Endothelial cell of umbilical vein (primary cell): ENCODE data around the gene FMO1. TPM values are rescaled to one million over a fixed set of nuclear protein-coding genes. Genes with fewer than 3 reads are reported as not detected.

Source experiments
- BruUV-seq: library from RNA; stranded (reverse); fragments of 400-500 nt; replicated peaks from 2 replicates; lab custom pipeline; 2021; lab: Mats Ljungman, UMichigan
- CTCF ChIA-PET: fragments of 300-600, 350-600 bp; sonication (Branson Sonifier 250); formaldehyde crosslinking; loops from one replicate; lab custom pipeline; 2021; ENCODE audit warnings: antibody characterized with exemption, inconsistent platforms; lab: Charles Lee
- POLR2A ChIA-PET: fragments of 300-600, 350-600 bp; sonication (Branson Sonifier 250); formaldehyde crosslinking; loops from one replicate; lab custom pipeline; 2021; ENCODE audit warnings: antibody characterized with exemption, inconsistent platforms; lab: Charles Lee
- DNase-seq: peaks from one replicate; pipeline ENCODE4 v3.0.0-alpha.2; 2011; ENCODE audit warnings: low read depth, low spot score
- FAIRE-seq: peaks from 2 replicates; lab custom pipeline; 2011; peaks lifted over from hg19 to GRCh38; lab: Jason Lieb, UNC
- H2AFZ ChIP-seq: 2 replicates; pipeline ENCODE4 v1.6.0; 2012; ENCODE audit warnings: low read depth, low read length, control low read depth, inconsistent platforms
- H3K27ac ChIP-seq: 2 replicates; pipeline ENCODE4 v1.5.1; 2011; ENCODE audit warnings: low read depth, mild to moderate bottlenecking, control low read depth, low read length, moderate library complexity; ENCODE audit not compliant: insufficient read depth
- H3K27me3 ChIP-seq, 2 experiments: 2 replicates each; pipeline versions ENCODE4 v1.6.0 to v1.6.1; 2011; ENCODE audit warnings: low read length in 2 of 2, mixed read lengths in 1 of 2; ENCODE audit not compliant: control insufficient read depth in 2 of 2, insufficient read depth in 2 of 2
- H3K36me3 ChIP-seq, 2 experiments: 2 replicates in 1 of 2; 3 replicates in 1 of 2; pipeline ENCODE4 v1.5.1; 2011; ENCODE audit warnings: low read length in 2 of 2, mild to moderate bottlenecking in 1 of 2, moderate library complexity in 1 of 2; ENCODE audit not compliant: control insufficient read depth in 2 of 2, insufficient read depth in 2 of 2; ENCODE audit errors: extremely low read depth in 1 of 2
- H3K4me1 ChIP-seq: 3 replicates; pipeline ENCODE4 v1.5.1; 2011; ENCODE audit warnings: mild to moderate bottlenecking, low read length; ENCODE audit not compliant: control insufficient read depth, insufficient read depth; ENCODE audit errors: extremely low read depth
- H3K4me2 ChIP-seq: 2 replicates; pipeline ENCODE4 v1.6.1; 2011; ENCODE audit warnings: low read length, control low read depth, mixed read lengths; ENCODE audit not compliant: insufficient read depth
- H3K4me3 ChIP-seq, 3 experiments: fragments of 200-600 bp in 1 of 3; sonication (generic), shearing (Covaris generic) in 1 of 3; replicated peaks in 1 of 3; 2 replicates each; pipeline ENCODE4 v1.5.1; 2011 to 2016; ENCODE audit warnings: control low read depth in 3 of 3, low read length in 3 of 3, mild to moderate bottlenecking in 2 of 3, inconsistent platforms in 1 of 3, low read depth in 1 of 3, moderate library complexity in 1 of 3; ENCODE audit not compliant: insufficient read depth in 1 of 3
- H3K79me2 ChIP-seq: 2 replicates; pipeline ENCODE4 v1.6.0; 2012; ENCODE audit warnings: low read length, inconsistent platforms; ENCODE audit not compliant: control insufficient read depth, insufficient read depth
- H3K9ac ChIP-seq: replicated peaks from 2 replicates; pipeline ENCODE3; 2011; ENCODE audit warnings: low read length, control low read depth; ENCODE audit not compliant: insufficient read depth; ENCODE audit errors: extremely low read depth
- H3K9me1 ChIP-seq: replicated peaks from 3 replicates; pipeline ENCODE4 v1.6.0; 2011; ENCODE audit warnings: mild to moderate bottlenecking, low read length; ENCODE audit not compliant: control insufficient read depth, insufficient read depth; ENCODE audit errors: extremely low read depth
- H3K9me3 ChIP-seq: replicated peaks from 2 replicates; pipeline ENCODE4 v1.5.1; 2012; ENCODE audit warnings: low read length, inconsistent platforms; ENCODE audit not compliant: control insufficient read depth, insufficient read depth
- H4K20me1 ChIP-seq: replicated peaks from 2 replicates; pipeline ENCODE3; 2011; ENCODE audit warnings: mild to moderate bottlenecking, low read length; ENCODE audit not compliant: control insufficient read depth, insufficient read depth; ENCODE audit errors: extremely low read depth
- CTCF ChIP-seq, 2 donors: IDR thresholded peaks; 1 replicate in 1 of 2; 2 replicates in 1 of 2; pipeline ENCODE4 v1.5.1; 2011; ENCODE audit warnings: low read length in 2 of 2, mild to moderate bottlenecking in 2 of 2, moderate library complexity in 2 of 2, control low read depth in 1 of 2, inconsistent platforms in 1 of 2, low read depth in 1 of 2; ENCODE audit not compliant: insufficient read depth in 1 of 2; ENCODE audit errors: extremely low read depth in 1 of 2
- FOS ChIP-seq: IDR thresholded peaks from 2 replicates; pipeline ENCODE4 v1.6.1; 2011; ENCODE audit warnings: mild to moderate bottlenecking, low read length, moderate library complexity, borderline replicate concordance; ENCODE audit not compliant: insufficient read depth
- GATA2 ChIP-seq: IDR thresholded peaks from 2 replicates; pipeline ENCODE4 v1.7.0; 2011; ENCODE audit warnings: low read depth, mild to moderate bottlenecking, moderate library complexity, mixed read lengths, low read length; ENCODE audit not compliant: insufficient read length, insufficient read depth
- MYC ChIP-seq: IDR thresholded peaks from one replicate; pipeline ENCODE4 v1.6.1; 2011; ENCODE audit warnings: mild to moderate bottlenecking, low read depth, low read length
- POLR2AphosphoS5 ChIP-seq: IDR thresholded peaks from 2 replicates; pipeline ENCODE4 v1.6.1; 2012; ENCODE audit warnings: low read depth, mild to moderate bottlenecking, control low read depth, low read length, moderate library complexity; ENCODE audit not compliant: insufficient read depth
- dilution Hi-C: fragments of 300-500 bp; cut with MboI; formaldehyde crosslinking; loops from one replicate; pipeline ENCODE4 v1.15.0; 2019; ENCODE audit warnings: low sequenced_read_pairs; ENCODE audit not compliant: extremely low pct_ligation_motif_present
- intact Hi-C: fragments of 100-400 bp; cut with micrococcal nuclease; formaldehyde crosslinking; loops from one replicate; pipeline ENCODE4 v1.10.0; 2022
- polyA plus RNA-seq, 4 experiments: library from polyadenylated mRNA; depleted of rRNA in 3 of 4; stranded (reverse) in 3 of 4; unstranded in 1 of 4; fragments of >200 nt; gene quantifications; 2 replicates each; pipeline versions ENCODE4 v1.2.1 to v1.2.3, GENCODE V29; 2011 to 2012; ENCODE audit warnings: missing spikeins in 1 of 4
- total RNA-seq: library from RNA; stranded (reverse); gene quantifications from 2 replicates; pipeline ENCODE4 v1.2.3, GENCODE V29; 2021

The FMO1 gene
- total and polyA plus RNA-seq, 2 donors (not counting 3 experiments of a cell fraction or from before 2014, with no cell fraction given): not detected

- H4K20me1 ChIP-seq: no peaks in the 10 kb centered on the region
- intact Hi-C loops: no loop called here
- no TSS peak for BruUV-seq
Observed at GRCh38 chr1:171254859-171255258, 6.6 kb downstream of the FMO1 start.

More at GRCh38 chr1:171254859-171255258, 6.6 kb downstream of the FMO1 start:
- Histone ChIP-seq H3K36me3 (no peaks in the 10 kb centered on the region), H3K4me2 (no peak overlapping the region), H3K27ac (no peak overlapping the region), H3K9me3 (no peaks in the 10 kb centered on the region), H3K27me3 (peaks cover 4 to 12% of the 10 kb centered on the region in 2 experiments), H2AFZ (no peak overlapping the region), H3K9ac (no peak overlapping the region), H3K79me2 (no peaks in the 10 kb centered on the region), H3K9me1 (no peaks in the 10 kb centered on the region), H3K4me3 (no peak overlapping the region), H3K4me1 (no peaks in the 10 kb centered on the region)
- DNase-seq (no peak), FAIRE-seq (no peak)
- CTCF ChIA-PET: interaction anchor here (2.1 to 2.4 kb wide), 2 partner anchors 9 to 59 kb away, joined by 7 to 9 read pairs; partner anchors contain the start of gene FMO4
- no peak for TF ChIP-seq FOS
- TF ChIP-seq CTCF (IDR thresholded peaks at IDR 0.05; ENCODE audit: extremely low read depth in 1 of 2, insufficient read depth in 1 of 2, low read depth in 1 of 2, low read length in 2 of 2): no peak
- no peak for TF ChIP-seq GATA2
- TF ChIP-seq POLR2AphosphoS5: no peak
- no peak for TF ChIP-seq MYC
- dilution Hi-C loops: no loop called here
- POLR2A ChIA-PET: no interaction called here
